DMS153 treated with DMSO at 0.1 percent for 48 hours (cell line): Measurements from ENCODE around the gene GTPBP2.
"Not testable (repeated sequence)": the region's sequence is repeated elsewhere in the genome, so short reads cannot be mapped to it uniquely, and the experiment has no call there.

Experiments
- DNase-seq: peaks from one replicate; lab custom pipeline; 2025; ENCODE audit not compliant: unreplicated experiment; lab: John Stamatoyannopoulos, UW

The GTPBP2 gene

GRCh38 chr6:43624786-43625288 is 4.2 kb downstream of the GTPBP2 start:
- no peak for DNase-seq

DNA sequence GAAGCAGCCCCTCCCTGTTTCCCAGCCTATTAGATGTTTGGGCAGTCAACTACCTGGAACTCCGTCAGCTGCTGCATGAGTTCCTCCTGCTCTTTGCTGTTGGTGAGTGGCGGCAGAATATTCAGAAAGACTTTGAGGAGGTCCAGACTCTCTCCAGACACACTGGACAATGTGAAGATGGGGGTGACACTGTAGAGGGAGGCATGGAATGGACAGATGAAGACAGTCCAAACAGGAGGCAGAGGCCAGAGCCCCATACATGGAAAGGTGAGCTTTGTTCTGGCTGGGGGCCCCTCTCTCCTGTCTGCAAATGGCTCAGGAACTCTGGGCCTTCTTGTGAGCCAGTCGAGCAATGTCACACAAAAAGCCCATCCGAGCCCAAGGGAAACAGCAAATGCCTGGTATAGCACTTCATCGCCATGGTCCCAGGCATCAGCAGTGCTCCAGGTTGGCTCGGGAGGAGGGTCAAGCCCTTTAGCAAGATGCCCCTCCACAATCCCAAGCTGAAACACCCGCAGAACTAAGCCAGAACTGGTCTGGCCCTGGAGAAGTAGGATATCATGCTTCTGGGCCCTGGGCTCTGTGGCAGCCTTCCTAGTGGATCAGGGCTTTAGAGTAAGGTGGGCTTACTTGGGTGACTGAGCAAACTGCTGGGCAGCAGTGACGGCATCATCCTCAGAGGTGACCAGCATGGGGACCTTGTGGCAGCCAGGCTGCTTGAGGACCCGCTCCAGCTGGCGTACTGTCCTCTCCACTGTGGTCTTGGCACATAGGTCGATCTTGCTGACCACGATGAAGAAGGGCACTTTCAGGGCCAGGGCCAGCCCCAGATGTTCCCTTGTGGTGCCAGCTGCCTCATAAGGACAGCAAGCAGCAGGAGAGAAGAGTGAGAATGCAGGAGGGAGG is 4.9 kb downstream of the GTPBP2 start:
- DNase-seq: no peak

DNA sequence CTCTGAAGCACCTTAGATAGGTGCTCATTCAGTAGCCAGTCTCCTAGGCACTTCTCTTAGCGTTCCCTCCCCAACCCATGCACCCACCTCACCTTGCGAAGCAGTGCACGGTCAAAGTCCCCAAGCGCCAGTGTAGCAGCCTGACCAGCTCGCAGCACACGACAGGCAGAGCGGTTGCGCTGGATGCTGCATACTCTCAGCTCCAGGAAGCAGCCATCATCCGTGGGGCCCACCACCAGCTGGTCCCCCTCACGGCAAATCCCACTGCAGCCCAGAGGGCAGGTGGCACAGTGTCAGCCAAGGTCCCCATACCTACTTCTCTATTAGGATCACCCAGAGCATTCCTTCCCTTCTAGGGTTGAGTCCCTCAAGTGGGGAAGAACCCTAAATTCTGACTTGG is 6.5 kb downstream of the GTPBP2 start:
- no peak for DNase-seq

DNA sequence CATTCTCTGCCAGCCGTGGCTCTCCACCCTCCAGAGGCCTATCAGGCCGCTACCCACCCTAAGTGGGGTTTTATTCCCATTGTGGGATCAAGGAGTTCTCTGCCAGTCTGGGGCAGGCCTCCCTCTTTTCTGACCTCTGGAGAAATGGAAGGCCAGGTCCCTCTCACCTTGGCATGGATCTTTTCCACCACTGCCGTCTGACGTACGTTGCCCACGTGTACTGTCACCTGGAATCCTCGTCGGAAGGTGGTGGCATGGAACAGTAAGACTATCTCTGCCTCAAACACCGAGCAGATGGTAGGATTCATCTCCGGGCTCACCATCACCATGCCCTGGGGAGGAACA is 7.3 kb downstream of the GTPBP2 start:
- no peak for DNase-seq

GRCh38 chr6:43621078-43621835 is 7.8 kb downstream of the GTPBP2 start:
- no peak for DNase-seq

- DNase-seq: no peak
Measured at GRCh38 chr6:43616725-43617472, 12.2 kb downstream of the GTPBP2 start.

- no peak for DNase-seq
Measured at GRCh38 chr6:43614396-43614730, 14.7 kb downstream of the GTPBP2 start.

GRCh38 chr6:43613721-43614395 is 15.2 kb downstream of the GTPBP2 start:
- no peak for DNase-seq

GRCh38 chr6:43610431-43610830 is 18.6 kb downstream of the GTPBP2 start:
- DNase-seq: no peak

- DNase-seq: no peak
Measured at GRCh38 chr6:43609402-43609801, 19.7 kb downstream of the GTPBP2 start.

- DNase-seq: no peak
Measured at GRCh38 chr6:43608807-43609206, 20.3 kb downstream of the GTPBP2 start.

- peak; percentile 48 for DNase-seq
Measured at GRCh38 chr6:43608310-43608763, 20.7 kb downstream of the GTPBP2 start.

- DNase-seq: no peak
Measured at GRCh38 chr6:43606019-43606418, 23.0 kb downstream of the GTPBP2 start.

GRCh38 chr6:43604174-43604573 is 24.9 kb downstream of the GTPBP2 start:
- no peak for DNase-seq

DNA sequence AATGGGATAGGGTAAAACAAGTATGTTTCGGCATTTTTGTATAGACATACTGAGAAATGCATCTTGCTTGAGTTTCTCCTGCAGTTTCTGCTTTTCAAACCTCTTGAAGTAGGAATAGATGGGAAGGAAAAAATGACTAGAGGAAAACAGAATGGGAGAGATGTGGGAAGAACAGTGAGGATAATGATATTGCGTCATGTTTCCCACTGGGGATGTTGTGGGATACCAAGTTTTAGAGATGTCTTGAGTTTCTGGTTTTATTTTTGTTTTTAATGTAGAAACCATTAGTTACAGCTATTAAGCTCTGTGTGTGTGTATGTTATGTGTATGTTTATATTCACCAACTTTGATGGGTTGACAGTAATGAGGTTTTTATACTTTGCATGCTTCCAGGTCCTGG is 28.5 kb downstream of the GTPBP2 start:
- DNase-seq: no peak

DNA sequence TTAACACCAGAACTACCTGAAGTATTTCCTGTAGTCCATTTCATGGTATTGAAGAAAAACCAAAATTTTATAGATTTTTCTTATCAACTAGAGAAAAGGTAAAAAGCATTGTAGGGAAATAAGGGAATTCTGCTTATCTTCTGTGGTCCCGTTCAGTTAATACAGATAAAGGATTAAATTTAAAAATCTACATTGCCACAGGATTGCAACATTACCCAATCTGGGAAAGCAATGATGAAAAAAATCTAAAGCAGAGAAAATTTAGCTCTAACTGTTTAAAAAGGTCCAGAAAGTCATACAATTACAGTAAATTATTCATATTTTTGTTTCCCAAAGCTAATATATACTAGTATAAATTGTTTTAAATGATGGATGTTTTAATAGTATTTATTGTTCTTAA is 35.1 kb downstream of the GTPBP2 start:
- DNase-seq: no peak

GRCh38 chr6:43589564-43589963 is 39.5 kb downstream of the GTPBP2 start:
- not testable (repeated sequence) for DNase-seq

DNA sequence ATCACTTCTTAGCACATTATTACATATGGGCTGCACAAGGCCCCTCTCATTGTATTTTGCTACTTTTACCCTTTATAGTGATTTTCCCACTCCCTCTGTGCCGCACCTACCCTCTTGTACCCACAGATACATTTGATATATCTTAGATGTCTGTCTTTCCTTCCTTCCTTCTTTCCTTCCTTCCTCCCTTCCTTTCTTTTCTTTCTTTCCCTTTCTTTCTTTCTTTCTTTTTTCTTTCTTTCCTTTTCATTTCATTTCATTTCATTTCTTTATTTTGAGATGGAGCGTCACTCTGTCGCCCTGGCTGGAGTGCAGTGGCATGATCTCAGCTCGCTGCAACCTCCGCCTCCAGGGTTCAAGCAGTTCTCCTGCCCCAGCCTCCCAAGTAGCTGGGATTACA is 40.9 kb downstream of the GTPBP2 start:
- no peak for DNase-seq

DNA sequence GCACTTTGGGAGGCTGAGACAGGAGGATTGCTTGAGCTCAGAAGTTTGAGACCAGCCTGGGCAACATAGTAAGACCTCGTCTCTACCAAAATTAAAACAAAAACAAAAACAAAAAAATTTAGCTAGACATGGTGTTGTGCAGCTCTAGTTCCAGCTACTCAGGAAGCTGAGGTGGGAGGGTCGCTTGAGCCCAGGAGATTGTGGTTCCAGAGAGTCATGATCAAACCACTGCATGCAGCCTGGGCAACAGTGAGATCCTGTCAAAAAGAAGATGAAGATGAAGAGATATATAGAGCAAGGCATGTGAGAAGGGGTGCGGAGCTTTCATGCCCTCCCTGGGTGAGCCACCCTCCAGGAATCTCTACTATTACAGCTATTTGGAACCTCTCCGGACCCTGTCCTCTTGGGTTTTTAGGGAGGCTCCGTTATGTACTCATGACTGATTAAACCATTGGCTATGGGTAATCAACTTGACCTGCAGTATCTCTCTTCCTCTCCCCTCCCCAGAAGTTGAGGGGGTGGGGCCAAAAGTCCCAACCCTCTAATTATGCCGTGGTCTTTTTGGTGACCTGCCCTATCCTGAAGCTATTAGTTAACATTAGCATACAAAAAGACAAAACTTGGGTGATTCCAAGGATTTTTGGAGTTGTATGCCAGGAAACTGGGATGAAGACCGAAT is 44.0 kb downstream of the GTPBP2 start:
- no peak for DNase-seq

DNA sequence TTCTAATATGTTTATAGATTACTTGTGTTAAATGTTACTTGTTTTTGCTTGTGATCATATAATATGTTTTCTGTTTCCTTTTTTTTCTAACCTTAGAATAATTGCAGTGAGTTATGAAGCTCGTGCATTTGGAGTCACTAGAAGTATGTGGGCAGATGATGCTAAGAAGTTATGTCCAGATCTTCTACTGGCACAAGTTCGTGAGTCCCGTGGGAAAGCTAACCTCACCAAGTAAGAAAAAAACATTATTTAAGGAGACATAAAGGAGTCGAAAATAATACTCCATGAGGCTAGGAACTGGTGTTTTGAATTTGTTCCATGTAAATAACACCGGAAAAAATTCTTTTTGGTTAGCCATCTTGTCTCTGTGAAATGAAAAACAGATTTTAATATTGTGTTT is 46.2 kb downstream of the GTPBP2 start:
- no peak for DNase-seq
